GM21737 (cell line): ENCODE data around the gene LCNL1.
"Not testable (repeated sequence)": the region's sequence is repeated elsewhere in the genome, so short reads cannot be mapped to it uniquely, and the experiment has no call there.

Experiments
- ATAC-seq: cut with Tn5 transposase; IDR thresholded peaks from one replicate; pipeline ENCODE4 v1.9.1; 2021; ENCODE audit warnings: mild to moderate bottlenecking, moderate library complexity; ENCODE audit not compliant: unreplicated experiment

LCNL1 gene

DNA sequence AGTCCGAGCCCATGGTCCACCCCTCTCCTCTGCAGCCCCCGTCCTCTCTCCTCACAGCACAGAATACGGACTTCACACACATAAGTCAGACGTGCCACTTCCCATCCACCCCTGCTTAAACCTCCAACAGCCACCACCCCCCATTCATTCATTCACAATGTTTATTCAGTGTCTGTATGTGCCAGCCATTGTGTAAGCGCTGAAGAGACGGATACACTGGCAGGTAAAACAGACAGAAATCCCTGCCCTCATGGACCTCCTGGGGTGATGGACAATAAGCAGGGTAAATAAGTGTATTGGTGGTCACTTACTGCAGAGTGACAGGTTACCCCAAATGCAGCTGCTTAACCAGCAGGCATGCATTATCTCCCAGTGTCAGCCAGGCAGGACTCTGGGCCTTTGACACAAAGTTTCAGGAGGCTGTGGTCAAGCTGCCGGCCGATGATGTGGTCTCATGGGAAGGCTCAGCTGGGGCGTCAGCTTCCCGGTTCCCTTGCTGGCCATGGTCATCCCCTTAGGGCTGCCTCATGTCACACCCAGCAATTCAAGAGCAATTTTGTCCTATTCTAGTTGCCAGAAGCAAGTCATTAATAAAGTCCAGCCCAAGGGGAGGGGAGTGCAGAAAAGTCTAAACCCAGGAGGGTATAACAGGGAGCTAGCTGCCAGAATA, 7.6 kb downstream of the LCNL1 start:
- no peak for ATAC-seq

DNA sequence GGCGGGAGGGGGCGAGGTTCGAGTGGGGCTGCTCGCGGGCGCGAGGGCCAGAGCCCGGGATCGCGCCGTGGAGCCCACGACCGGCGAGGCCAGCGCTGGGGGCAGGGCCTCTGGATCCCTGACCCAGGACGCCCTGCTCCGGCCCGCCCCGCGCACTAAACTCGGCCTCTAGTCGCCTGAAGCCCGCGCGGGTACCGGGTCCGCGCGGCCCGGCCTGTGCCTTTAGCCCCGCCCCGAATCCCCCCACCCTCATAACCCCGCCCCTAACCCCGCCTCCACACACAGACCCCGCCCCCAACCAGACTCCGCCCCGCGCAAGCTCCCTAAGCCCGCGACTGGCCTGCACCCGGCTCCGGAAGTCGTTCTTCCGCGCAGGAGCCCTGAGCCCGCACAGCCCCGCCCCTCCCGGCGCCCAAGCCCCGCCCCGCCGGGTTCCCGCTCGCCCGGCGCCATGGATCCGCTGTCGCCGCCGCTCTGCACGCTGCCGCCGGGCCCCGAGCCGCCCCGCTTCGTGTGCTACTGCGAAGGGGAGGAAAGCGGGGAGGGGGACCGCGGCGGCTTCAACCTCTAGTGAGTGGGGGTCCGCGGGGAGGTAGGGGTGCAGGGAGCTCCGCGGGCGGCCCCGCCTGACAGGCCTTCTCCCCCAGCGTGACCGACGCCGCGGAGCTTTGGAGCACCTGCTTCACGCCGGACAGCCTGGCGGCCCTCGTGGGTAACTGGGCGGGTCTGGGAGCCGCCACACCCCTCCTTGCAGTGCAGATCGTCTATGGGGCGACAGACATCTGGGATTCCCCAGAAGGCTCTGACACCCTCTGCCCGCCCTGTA, 9.4 kb downstream of the LCNL1 start, which contains the start of gene PAXX:
Gene PAXX, plus strand, starts transcription at position 430 of the 826 bp plus-strand sequence. Its CDS starts 22 bp downstream, at position 452.
- peak; percentile 76 for ATAC-seq

DNA sequence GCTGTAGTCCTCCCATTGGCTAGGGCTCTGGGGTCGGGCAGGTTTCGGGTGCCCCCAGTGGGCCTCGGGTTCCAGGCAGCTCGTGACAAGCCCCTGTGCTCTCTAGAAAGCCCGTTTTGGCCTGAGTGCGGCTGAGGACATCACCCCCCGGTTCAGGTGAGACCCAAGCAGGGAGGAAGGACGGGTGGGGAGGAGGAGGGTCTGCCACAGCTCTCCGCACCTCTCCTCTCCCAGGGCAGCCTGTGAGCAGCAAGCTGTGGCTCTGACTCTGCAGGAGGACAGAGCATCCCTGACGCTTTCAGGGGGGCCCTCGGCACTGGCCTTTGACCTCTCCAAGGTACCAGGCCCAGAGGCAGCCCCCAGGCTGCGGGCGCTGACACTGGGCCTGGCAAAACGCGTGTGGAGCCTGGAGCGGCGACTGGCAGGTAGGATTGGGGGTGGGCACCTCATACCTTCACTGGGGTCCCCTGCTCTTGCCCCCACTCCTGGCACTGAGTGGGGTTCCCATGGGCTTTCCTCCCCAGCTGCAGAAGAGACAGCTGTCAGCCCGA, 10.1 kb downstream of the LCNL1 start:
- ATAC-seq: no peak

DNA sequence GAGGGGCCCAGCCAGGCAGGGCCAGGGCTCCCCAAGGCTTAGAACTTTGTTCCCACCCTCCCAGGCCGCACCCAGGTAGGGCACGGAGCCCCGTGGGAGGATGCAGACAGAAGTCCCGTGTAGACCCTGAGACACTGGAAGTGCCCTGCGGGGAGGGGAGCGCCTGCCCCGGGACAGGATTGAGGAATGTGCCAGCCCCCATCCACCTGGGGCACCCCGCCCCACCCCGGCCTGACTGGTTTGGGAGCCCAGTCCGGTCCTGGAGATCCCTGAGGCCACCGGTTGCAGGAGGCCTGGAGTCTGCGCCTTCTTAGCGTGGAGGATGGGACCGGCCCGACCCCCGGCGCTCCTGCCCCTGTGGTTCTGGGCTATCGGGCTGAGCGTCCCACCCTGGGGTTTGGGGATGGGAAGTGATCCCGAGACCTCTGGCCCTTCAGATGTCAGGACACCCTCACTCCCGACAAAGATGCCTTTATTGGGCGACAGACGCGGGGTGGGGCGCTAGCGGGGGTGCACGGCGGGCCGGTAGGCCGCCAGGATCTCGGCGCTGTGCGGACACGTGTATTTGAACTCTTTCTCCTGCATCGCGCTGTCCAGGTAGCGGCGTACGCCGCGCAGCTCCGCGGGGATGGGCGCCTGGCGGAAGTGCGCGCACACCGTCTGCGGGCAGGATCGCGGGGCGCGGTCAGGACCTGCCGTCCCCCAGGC, 11.5 kb downstream of the LCNL1 start:
- no peak for ATAC-seq

DNA sequence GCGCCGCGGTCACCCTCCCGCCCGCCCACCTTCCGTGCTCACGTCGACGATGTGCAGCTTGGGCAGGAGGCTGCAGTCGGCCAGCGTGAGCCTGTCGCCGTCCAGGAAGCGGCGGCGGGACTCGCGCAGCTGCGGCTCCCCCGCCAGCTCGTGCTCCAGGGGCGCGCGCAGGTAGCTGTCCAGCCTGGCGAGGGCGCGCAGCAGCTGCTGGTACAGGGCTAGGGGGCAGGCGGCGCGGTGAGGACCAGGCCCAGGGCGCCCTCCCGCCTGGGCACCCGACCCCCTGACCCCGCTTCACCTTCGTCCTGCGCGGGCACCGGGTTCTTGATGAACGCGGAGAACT, 12.1 kb downstream of the LCNL1 start:
- no peak for ATAC-seq

DNA sequence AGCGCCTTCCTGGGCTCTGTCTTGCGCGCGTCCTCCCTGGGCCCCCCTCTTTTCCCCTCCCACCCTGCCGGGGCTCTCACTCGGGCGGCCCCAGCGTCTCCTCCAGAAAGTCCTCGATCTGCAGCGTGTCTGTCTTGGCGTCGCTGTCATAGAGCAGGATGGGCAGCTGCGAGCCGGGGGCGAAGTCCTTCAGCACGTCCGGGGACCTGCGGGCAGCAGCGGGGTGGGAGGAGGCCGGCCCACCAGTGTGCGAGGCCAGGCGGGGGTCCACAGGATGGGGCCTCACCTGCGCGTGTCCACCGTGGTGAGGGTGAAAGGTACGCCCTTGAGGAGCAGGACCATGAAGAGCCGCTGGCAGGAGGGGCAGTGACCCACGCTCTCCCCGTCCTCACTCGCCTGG, 12.6 kb downstream of the LCNL1 start:
- no peak for ATAC-seq

DNA sequence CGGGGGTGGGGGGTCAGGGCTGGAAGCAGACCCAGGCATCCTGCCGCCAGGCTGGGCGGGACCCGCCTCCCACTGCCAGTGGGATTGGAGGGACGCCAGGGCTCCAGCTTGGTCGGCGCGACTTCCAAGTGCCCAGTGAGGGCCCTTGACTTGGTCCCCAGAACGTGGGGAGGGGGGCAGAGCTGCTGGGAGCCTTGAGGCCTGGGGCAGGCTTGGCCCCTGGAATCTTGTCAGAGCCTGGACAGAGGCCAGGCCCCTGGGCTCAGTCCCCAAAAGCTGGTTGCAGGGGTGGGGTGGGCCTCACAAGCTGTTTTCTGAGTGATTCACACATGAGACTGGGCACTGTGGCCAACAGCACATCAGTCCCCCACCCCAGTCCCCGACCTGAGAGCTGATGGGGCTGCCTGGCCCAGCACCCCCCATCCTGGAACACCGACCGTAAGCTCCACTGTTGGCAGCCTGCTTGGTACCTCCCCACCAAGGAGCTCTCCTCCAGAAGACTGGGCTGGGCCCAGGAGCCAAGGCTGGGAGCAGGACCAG, 13.0 kb downstream of the LCNL1 start:
- no peak for ATAC-seq

DNA sequence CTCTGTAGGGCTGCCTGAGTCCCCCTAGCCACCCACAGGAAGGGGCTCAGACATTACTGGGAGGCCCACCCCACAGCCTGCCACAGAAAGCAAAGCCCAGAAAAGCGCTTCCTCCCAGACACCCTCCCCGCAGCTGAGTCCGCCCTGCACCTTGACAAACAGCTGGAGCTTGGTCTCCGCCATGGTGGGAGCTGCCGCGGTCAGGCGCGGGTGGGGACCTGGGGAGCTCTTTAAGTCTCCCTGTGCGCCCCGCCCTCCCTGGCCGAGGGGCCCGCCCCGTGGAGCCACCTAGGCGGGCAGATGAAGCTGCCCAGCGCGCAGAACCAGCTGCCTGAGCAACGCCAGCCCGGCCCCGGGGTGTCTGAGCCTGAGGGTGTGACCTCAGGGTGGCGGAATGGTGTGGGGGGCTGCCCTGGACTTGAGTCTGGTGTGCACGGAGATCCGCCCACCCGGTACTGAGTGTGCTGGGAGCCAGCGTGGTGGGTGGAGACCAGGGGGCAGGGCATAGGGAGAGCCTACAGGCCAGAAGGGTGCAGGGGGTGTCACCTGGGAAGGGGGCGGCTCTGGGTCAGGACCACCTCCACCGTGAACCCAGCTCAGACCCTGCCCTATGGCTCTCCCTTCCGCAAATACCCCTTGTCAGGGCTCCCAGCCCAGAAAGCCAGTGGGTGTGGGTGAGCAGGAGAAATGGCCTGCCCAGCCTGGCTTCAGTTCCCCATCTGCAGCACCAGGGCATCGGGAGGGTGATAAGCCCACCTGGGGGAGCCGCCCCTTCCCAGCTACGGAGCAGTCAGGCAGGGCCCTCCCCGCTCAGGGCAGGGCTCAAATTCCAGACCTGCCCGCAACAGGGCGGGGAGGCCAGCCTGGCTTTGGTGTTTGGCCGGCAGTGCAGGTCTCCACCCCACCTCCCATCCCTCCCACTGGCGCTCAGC, 13.8 kb downstream of the LCNL1 start, which contains the start of gene CLIC3:
Gene CLIC3, minus strand, starts transcription at position 208 of the 932 bp plus-strand sequence. Its CDS starts 25 bp downstream, at position 183.
- no peak for ATAC-seq

DNA sequence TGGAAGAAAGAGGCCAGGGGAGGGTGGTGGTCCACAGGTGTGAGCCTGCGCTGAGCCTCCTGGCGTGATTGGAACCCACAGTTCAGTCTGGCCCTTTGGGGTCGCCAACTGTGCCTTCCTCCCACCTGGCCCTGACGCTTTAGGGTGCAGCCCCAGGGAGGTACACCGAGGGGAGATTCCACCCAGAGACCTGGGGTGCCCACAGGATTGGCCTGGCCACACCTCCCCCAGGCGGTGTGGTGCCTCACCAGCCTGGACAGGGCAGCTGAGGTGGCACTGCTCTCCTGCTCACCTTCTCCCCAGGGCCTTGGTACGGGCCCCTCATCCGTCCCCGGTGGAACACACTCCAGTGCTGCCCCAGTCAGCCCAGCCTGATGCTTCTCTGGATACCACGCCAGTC, 14.6 kb downstream of the LCNL1 start:
- ATAC-seq: no peak

DNA sequence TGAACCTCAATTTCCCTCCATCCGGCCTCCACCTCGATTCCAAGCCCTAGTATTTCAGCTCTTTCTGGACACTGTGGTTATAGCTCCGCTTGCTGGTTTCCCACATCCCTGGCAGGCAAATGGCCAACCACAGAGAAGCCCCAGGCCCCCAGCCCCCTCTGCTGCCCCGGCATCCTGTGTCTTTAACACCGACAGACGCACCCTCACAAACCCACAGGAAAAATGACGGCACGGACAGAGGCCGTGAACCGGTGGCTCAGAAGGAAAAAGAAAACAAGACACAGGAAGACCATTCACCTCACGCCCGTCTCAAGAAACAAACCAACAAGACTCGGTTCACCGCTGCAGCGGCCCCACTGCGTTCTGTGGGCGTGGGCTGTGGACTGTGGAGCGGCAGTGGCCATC, 15.0 kb downstream of the LCNL1 start:
- no peak for ATAC-seq

DNA sequence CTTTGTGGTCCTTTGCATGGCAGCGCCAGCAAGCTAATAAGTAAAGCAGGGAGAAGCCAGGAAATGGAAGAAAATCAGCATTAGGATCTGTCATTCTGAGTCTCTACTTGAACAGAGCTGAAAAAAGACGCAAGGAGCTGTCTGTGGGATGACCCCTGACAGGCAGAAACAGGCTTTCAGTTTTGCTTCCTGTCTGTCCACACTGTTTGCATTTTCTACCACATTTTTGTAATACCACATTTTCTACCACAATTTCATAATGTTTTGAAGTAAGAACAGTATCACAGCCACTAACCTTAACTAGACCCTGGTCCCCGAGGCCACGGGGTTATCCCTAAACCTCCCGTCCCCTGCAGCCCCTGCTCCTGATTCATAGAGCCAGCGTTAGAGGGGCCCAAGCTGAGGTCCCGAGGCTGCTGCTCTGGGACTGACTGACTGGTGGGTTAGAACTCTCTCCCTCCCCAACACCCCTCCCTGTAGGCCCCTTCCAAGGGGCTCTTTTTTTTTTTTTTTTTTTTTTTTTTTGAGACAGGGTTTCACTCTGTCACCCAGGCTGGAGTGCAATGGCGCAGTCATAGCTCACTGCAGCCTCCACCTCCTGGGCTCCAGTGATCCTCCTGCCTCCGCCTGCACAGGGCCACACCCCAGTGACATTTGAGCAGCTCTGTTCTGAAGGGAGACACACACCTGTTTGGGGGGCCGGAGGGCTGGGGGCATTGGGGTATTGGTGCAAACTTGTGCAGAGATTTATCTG, 17.6 kb downstream of the LCNL1 start:
- peak; percentile 66 for ATAC-seq

DNA sequence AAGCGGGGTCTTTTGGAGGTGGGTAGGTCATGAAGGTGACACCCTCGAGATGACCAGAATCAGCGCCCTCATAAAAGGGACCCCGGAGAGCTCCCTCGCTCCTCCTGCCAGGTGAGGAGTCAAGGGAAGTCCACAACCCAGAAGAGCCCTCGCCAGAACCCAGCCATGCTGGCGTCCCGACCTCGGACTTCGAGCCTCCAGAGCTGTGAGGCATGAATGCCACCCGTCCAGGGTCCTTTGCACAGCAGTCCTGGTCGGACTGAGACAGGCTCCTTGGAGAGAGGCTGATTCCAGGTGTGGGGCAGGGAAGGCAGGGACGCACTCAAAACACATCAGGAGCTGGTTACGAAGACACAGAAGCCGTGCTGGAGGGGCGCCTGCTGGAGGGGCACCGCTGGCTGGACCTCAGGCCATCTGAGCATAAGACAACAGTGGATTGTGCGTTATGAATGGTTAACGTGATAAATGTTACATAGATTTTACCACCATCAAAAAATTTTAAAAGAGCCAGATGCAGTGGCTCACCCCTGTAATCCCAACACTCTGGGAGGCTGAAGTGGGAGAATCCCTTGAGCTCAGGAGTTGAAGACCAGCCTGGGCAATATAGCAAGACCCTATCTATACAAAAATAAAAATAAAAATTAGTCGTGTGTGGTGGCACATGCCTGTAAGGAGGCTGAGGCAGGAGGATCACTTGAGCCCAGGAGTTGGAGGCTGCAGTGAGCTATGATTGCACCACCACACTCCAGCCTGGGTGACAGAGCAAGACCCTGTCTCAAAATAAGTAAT, 19.3 kb downstream of the LCNL1 start:
- ATAC-seq: no peak

DNA sequence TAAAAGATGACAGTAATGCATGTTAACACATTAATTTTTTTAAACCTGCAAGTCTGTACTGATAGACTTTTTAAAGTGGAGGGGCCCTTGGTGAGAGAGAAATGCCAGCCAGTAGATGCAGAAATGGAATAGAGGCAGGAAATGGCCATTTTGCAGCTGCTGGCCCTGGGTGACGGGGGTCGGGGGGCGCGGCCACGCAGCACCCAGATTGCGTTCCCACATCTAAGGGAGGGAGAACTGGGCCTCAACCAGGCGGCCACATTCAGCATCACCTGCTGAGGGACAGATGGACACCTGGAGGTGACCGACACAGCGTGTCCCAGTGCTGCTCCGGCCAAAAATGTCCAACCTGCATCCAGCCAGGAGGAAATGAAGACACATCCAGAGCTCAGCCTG, 19.9 kb downstream of the LCNL1 start:
- ATAC-seq: no peak

DNA sequence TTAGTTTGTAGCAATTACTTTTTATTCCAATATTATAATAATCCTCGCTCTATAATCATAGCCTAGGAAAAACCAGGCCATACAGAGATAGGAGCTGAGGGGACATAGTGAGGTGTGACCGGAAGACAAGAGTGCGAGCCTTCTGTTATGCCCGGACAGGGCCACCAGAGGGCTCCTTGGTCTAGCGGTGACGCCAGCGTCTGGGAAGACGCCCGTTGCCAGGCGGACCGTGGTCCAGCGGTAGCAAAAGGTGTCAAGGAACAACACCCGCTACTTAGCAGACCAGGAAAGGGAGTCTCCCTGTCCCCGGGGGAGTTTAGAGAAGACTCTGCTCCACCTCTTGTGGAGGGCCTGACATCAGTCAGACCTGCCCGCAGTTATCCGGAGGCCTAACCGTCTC, 21.5 kb downstream of the LCNL1 start:
- not testable (repeated sequence) for ATAC-seq

DNA sequence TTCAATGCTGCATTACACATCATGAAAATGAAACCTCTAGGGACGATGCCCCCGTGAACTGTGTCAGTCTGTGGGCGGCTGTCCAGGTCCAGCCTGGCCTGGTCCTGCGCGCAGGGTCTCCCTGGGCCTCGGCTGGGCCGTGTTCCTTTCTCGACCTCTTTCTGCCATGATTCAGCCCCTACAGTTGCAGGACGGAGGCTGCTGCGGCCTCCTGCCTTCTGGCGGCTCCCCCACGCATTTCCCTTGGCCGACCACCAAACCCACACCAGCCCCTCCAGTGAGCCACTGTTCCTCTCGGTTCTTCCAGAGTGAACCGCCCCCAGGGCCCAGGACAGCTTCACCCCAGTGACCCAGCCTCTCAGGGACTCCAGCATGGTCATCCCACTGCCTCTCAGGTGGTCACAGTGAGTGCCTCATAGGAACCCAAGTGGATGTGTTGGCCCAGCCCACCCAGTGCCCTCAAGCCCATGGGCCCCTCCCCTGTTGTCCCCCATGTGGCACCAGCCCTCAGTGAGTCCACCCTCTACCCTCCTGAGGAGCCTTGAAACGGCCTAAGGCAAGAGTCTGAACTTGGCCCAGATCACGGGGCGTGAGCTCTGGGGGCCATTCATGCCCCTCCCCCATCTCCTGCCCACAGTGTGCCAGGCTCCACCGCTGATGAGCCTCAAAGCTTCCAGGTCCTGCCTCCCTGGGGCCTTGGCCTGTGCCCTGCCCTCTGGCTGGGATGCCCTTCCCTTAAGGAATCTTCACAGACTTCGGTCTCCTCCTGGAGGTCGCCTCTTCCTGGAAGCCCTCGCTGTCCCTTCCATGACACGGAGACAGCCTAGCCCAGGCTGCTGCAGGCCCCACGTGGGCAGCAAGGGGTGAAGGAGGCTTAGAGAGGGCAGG, 23.6 kb downstream of the LCNL1 start:
- no peak for ATAC-seq

DNA sequence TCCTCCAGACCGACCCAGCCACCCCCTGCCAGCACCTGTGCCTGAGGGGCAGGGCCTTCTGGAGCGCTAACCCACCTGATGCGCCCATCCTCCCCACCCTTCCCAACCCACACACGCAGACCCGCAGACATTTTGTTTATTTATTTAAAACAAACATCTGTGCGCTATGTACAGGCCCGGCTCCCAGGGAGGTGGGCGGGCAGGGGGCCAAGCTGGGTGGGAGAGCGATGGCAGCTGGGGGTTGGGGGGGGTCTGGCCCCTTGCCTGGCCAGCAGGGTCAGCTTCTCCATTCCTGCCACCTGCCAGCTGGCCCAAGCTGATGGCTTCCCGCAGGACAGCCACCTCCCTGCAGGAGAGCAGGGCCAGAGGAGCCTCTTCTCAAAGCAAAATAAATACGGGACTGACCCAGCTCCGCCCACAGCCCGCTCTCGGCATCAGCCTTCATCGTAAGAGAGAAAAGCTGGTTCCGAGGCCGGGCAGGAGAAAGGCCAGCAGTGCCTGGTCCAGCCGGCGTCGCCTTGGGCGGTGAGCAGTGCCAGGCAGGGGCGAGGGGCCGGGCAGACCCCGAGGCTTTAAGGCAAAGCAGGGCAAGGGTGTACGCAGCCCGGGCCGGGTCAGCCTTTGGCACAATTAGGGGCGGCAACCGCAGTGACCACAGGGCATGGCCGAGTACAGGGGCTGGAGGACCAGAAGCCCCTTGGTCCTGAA, 24.5 kb downstream of the LCNL1 start:
- ATAC-seq: no peak

DNA sequence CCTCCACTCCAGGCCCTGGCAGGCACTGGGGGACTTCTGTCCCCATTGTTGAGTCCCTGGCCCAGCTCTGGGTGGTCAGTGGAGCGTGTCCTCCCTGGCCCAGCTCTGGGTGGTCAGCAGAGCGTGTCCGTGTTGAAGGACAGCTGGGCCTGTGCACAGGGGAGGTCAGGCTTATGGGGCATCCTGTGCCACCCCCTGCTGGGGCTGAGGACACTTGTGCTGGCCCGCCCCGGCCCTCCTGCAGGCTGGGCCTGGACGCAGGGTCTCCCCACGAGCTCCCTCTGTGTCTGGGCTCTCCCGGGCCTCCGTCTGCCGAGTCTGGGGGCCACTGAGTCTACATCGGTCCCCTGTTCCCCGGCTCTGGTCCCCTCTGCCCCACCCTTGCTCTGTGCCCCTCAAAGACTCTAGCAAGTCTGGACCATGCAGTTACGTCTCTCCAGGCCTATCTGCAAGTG, 25.1 kb downstream of the LCNL1 start:
- no peak for ATAC-seq
